ENCODE results near the gene EIF4G2.

Gene EIF4G2

GRCh38 chr11:10807493-10808234, 1.1 kb downstream of the EIF4G2 start:
- peak; percentile 83 for DNase-seq

GRCh38 chr11:10806206-10806605, 2.5 kb downstream of the EIF4G2 start:
- DNase-seq: no peak

- DNase-seq: no peak
Measured at GRCh38 chr11:10805741-10806140, 3.0 kb downstream of the EIF4G2 start.

- no peak for DNase-seq
Measured at GRCh38 chr11:10803676-10804075, 5.0 kb downstream of the EIF4G2 start.

- no peak for DNase-seq
Measured at GRCh38 chr11:10800292-10800691, 8.4 kb downstream of the EIF4G2 start.

- DNase-seq: no peak
Measured at GRCh38 chr11:10798330-10798928, 10.3 kb downstream of the EIF4G2 start.

- DNase-seq: no peak
Measured at GRCh38 chr11:10797531-10797930, 11.2 kb downstream of the EIF4G2 start.

GRCh38 chr11:10797001-10797400, 11.7 kb downstream of the EIF4G2 start:
- no peak for DNase-seq

- no peak for DNase-seq
Measured at GRCh38 chr11:10796191-10796590, 12.5 kb downstream of the EIF4G2 start.

GRCh38 chr11:10793470-10794255, 15.1 kb downstream of the EIF4G2 start:
- no peak for DNase-seq

GRCh38 chr11:10792385-10793068, 16.2 kb downstream of the EIF4G2 start:
- peak; percentile 95 for DNase-seq

- no peak for DNase-seq
Measured at GRCh38 chr11:10786451-10786850, 22.3 kb downstream of the EIF4G2 start.

- no peak for DNase-seq
Measured at GRCh38 chr11:10785146-10785474, 23.6 kb downstream of the EIF4G2 start.

- no peak for DNase-seq
Measured at GRCh38 chr11:10784232-10785145, 24.2 kb downstream of the EIF4G2 start.

GRCh38 chr11:10780040-10780439, 28.7 kb downstream of the EIF4G2 start:
- no peak for DNase-seq

- no peak for DNase-seq
Measured at GRCh38 chr11:10779086-10779485, 29.6 kb downstream of the EIF4G2 start.

- no peak for DNase-seq
Measured at GRCh38 chr11:10778217-10778970, 30.3 kb downstream of the EIF4G2 start.

- DNase-seq: no peak
Measured at GRCh38 chr11:10777806-10778205, 30.9 kb downstream of the EIF4G2 start.

GRCh38 chr11:10777393-10777793, 31.3 kb downstream of the EIF4G2 start:
- no peak for DNase-seq

- no peak for DNase-seq
Measured at GRCh38 chr11:10774811-10775210, 33.9 kb downstream of the EIF4G2 start.

GRCh38 chr11:10771457-10771856, 37.3 kb downstream of the EIF4G2 start:
- no peak for DNase-seq
